Measurements from ENCODE around the gene MYOT.

The MYOT gene

GRCh38 chr5:137901011-137901817 lies 33.6 kb downstream of the MYOT start:
- no peaks in the 10 kb centered on the region for H3K36me3 Mint-ChIP-seq (ENCODE audit: low read depth)
- ATAC-seq (no peak), DNase-seq (no peak)
- H3K9me3 Mint-ChIP-seq = no peaks in the 10 kb centered on the region
- H3K27me3 Mint-ChIP-seq = peaks cover 2% of the 10 kb centered on the region
- H3K4me1 Mint-ChIP-seq = no peaks in the 10 kb centered on the region
- no peak overlapping the region for H3K27ac Mint-ChIP-seq
- no peak overlapping the region for H3K4me3 Mint-ChIP-seq

- Mint-ChIP-seq H3K9me3 (no peaks in the 10 kb centered on the region), H3K27ac (no peak overlapping the region), H3K36me3 (ENCODE audit: low read depth) (no peaks in the 10 kb centered on the region), H3K4me3 (no peak overlapping the region), H3K4me1 (no peaks in the 10 kb centered on the region), H3K27me3 (peaks cover 2% of the 10 kb centered on the region)
- ATAC-seq = no peak
- no peak for DNase-seq
Observed at GRCh38 chr5:137902408-137903133, 34.9 kb downstream of the MYOT start.

- H3K4me1 Mint-ChIP-seq = no peaks in the 10 kb centered on the region
- peaks cover 2% of the 10 kb centered on the region for H3K36me3 Mint-ChIP-seq (ENCODE audit: low read depth)
- DNase-seq (no peak), ATAC-seq (no peak)
- peaks cover 22% of the 10 kb centered on the region for H3K9me3 Mint-ChIP-seq
- no peak overlapping the region for H3K4me3 Mint-ChIP-seq
- peaks cover 7% of the 10 kb centered on the region for H3K27me3 Mint-ChIP-seq
- no peak overlapping the region for H3K27ac Mint-ChIP-seq
Observed at GRCh38 chr5:137914758-137915157, 47.1 kb downstream of the MYOT start.

GRCh38 chr5:137916923-137917322 lies 49.3 kb downstream of the MYOT start:
- no peak for DNase-seq
- Mint-ChIP-seq H3K27ac (no peak overlapping the region), H3K4me3 (no peak overlapping the region)

GRCh38 chr5:137921931-137922330 lies 54.3 kb downstream of the MYOT start:
- DNase-seq (no peak), ATAC-seq (no peak)
- Mint-ChIP-seq H3K4me1 (no peaks in the 10 kb centered on the region), H3K36me3 (ENCODE audit: low read depth) (no peaks in the 10 kb centered on the region), H3K4me3 (no peak overlapping the region), H3K27me3 (no peaks in the 10 kb centered on the region), H3K27ac (no peak overlapping the region), H3K9me3 (peaks cover 6% of the 10 kb centered on the region)

More at GRCh38 chr5:137916923-137917322, 49.3 kb downstream of the MYOT start:
- ATAC-seq = no peak
- H3K4me1 Mint-ChIP-seq = no peaks in the 10 kb centered on the region
- peaks cover 2% of the 10 kb centered on the region for H3K36me3 Mint-ChIP-seq (ENCODE audit: low read depth)
- peaks cover under 1% of the 10 kb centered on the region for H3K27me3 Mint-ChIP-seq
- H3K9me3 Mint-ChIP-seq = peaks cover 22% of the 10 kb centered on the region

- Mint-ChIP-seq H3K4me1 (no peaks in the 10 kb centered on the region), H3K27ac (no peak overlapping the region), H3K4me3 (no peak overlapping the region), H3K27me3 (no peaks in the 10 kb centered on the region), H3K36me3 (ENCODE audit: low read depth) (no peaks in the 10 kb centered on the region), H3K9me3 (no peaks in the 10 kb centered on the region)
- ATAC-seq (no peak), DNase-seq (no peak)
Observed at GRCh38 chr5:137923856-137924255, 56.2 kb downstream of the MYOT start.

- Mint-ChIP-seq H3K27me3 (no peaks in the 10 kb centered on the region), H3K4me1 (peaks cover 13% of the 10 kb centered on the region), H3K9me3 (no peaks in the 10 kb centered on the region), H3K36me3 (ENCODE audit: low read depth) (peaks cover 13% of the 10 kb centered on the region), H3K4me3 (no peak overlapping the region), H3K27ac (no peak overlapping the region)
- no peak for DNase-seq
- ATAC-seq = no peak
Observed at GRCh38 chr5:137932800-137933199, 65.1 kb downstream of the MYOT start.

- ATAC-seq (no peak), DNase-seq (no peak)
- H3K27ac Mint-ChIP-seq = no peak overlapping the region
- H3K4me1 Mint-ChIP-seq = peaks cover 17% of the 10 kb centered on the region
- no peaks in the 10 kb centered on the region for H3K9me3 Mint-ChIP-seq
- no peak overlapping the region for H3K4me3 Mint-ChIP-seq
- no peaks in the 10 kb centered on the region for H3K27me3 Mint-ChIP-seq
- peaks cover 13% of the 10 kb centered on the region for H3K36me3 Mint-ChIP-seq (ENCODE audit: low read depth)
Observed at GRCh38 chr5:137933491-137933911, 65.8 kb downstream of the MYOT start.

- Mint-ChIP-seq H3K27me3 (no peaks in the 10 kb centered on the region), H3K36me3 (ENCODE audit: low read depth) (peaks cover 26% of the 10 kb centered on the region), H3K27ac (peak overlapping the region; percentile 16), H3K4me3 (no peak overlapping the region), H3K4me1 (peaks cover 28% of the 10 kb centered on the region), H3K9me3 (no peaks in the 10 kb centered on the region)
- no peak for DNase-seq
- peak; percentile 13 for ATAC-seq
Observed at GRCh38 chr5:137935190-137935589, 67.5 kb downstream of the MYOT start.

- Mint-ChIP-seq H3K9me3 (no peaks in the 10 kb centered on the region), H3K27ac (peak overlapping the region; percentile 16)
Observed at GRCh38 chr5:137935694-137936093, 68.0 kb downstream of the MYOT start.

More at GRCh38 chr5:137935694-137936093, 68.0 kb downstream of the MYOT start:
- Mint-ChIP-seq H3K4me3 (no peak overlapping the region), H3K36me3 (ENCODE audit: low read depth) (peaks cover 30% of the 10 kb centered on the region), H3K27me3 (no peaks in the 10 kb centered on the region), H3K4me1 (peaks cover 28% of the 10 kb centered on the region)
- no peak for DNase-seq
- no peak for ATAC-seq
